ENCODE data around the gene ANKS1A. TPM values are rescaled to one million over a fixed set of nuclear protein-coding genes. Genes with fewer than 3 reads are reported as not detected.
"Not testable (repeated sequence)": the region's sequence is repeated elsewhere in the genome, so short reads cannot be mapped to it uniquely, and the experiment has no call there.

The ANKS1A gene
- total RNA-seq, 1 experiment from 2014 or later = 26.5 TPM

- no peaks in the 10 kb centered on the region for H3K27me3 Mint-ChIP-seq (ENCODE audit: low read depth)
- Histone ChIP-seq H3K79me1 (ENCODE audit: insufficient read depth, low read depth, low read length, poor library complexity, severe bottlenecking) (no peaks in the 10 kb centered on the region), H2AFZ (ENCODE audit: low read length) (no peak overlapping the region), H4K20me1 (ENCODE audit: control insufficient read depth, insufficient read depth, insufficient read length) (no peaks in the 10 kb centered on the region), H3K4ac (ENCODE audit: low read depth, low read length) (no peak overlapping the region), H3K56ac (ENCODE audit: insufficient read length, low read depth, low read length) (no peak overlapping the region), H2BK12ac (ENCODE audit: insufficient read length, low read depth, low read length) (no peak overlapping the region), H3K18ac (ENCODE audit: insufficient read length, low read depth, low read length) (no peak overlapping the region), H2BK120ac (ENCODE audit: low read depth, low read length, poor library complexity, severe bottlenecking) (no peak overlapping the region), H2AK5ac (ENCODE audit: insufficient read length, low read length) (no peak overlapping the region), H3K23me2 (ENCODE audit: insufficient read length, low read depth, low read length, poor library complexity, severe bottlenecking) (no peaks in the 10 kb centered on the region), H3K79me2 (ENCODE audit: insufficient read depth, low read length) (no peaks in the 10 kb centered on the region), H4K5ac (ENCODE audit: insufficient read length, low read depth, low read length) (no peak overlapping the region), H3T11ph (ENCODE audit: low read length) (no peak overlapping the region), H3K4me1 (ENCODE audit: insufficient read depth, low read length) (no peaks in the 10 kb centered on the region), H3K14ac (ENCODE audit: insufficient read depth, low read length) (no peak overlapping the region), H3K23ac (ENCODE audit: insufficient read length, low read depth, low read length) (no peak overlapping the region), H3K27me3 (ENCODE audit: insufficient read depth, low read length) (no peaks in the 10 kb centered on the region), H2BK15ac (ENCODE audit: low read depth, low read length) (no peak overlapping the region), H2BK20ac (ENCODE audit: low read depth, low read length, poor library complexity, severe bottlenecking) (no peak overlapping the region), H2BK5ac (ENCODE audit: insufficient read length, low read length) (no peak overlapping the region), H4K91ac (ENCODE audit: insufficient read length, low read depth, low read length) (no peak overlapping the region), H3K27ac (ENCODE audit: insufficient read length, low read depth, low read length) (no peak overlapping the region), H3K9me3 (ENCODE audit: control insufficient read depth, low read depth, low read length) (no peaks in the 10 kb centered on the region), H3K9ac (ENCODE audit: extremely low read depth, insufficient read length, low read length) (no peak overlapping the region), H4K8ac (replicated peaks; ENCODE audit: insufficient read length, low read depth, low read length) (no peak overlapping the region), H3K4me2 (ENCODE audit: insufficient read depth, insufficient read length, low read length) (no peak overlapping the region)
- no peaks in the 10 kb centered on the region for H3K36me3 Mint-ChIP-seq (ENCODE audit: insufficient read depth in 1 of 3, low read depth in 3 of 3)
- DNase-seq = no peak
- no CpG with 5 or more reads among the region's 4 CpGs for WGBS (ENCODE audit: extremely low coverage, insufficient read length, low lambda C conversion rate)
- H3K4me3 Mint-ChIP-seq = no peak overlapping the region
- H3K9me3 Mint-ChIP-seq = no peaks in the 10 kb centered on the region
- TF ChIP-seq, protein P1, sequence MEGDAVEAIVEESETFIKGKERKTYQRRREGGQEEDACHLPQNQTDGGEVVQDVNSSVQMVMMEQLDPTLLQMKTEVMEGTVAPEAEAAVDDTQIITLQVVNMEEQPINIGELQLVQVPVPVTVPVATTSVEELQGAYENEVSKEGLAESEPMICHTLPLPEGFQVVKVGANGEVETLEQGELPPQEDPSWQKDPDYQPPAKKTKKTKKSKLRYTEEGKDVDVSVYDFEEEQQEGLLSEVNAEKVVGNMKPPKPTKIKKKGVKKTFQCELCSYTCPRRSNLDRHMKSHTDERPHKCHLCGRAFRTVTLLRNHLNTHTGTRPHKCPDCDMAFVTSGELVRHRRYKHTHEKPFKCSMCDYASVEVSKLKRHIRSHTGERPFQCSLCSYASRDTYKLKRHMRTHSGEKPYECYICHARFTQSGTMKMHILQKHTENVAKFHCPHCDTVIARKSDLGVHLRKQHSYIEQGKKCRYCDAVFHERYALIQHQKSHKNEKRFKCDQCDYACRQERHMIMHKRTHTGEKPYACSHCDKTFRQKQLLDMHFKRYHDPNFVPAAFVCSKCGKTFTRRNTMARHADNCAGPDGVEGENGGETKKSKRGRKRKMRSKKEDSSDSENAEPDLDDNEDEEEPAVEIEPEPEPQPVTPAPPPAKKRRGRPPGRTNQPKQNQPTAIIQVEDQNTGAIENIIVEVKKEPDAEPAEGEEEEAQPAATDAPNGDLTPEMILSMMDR (conservative IDR thresholded peaks at IDR 0.05) = no peak
- H3K27ac Mint-ChIP-seq = no peak overlapping the region
- peaks cover 3 to 9% of the 10 kb centered on the region in 2 experiments for H3K4me1 Mint-ChIP-seq
These were observed 247.1 kb downstream of the ANKS1A start for GRCh38 chr6:35136185-35136584.

GRCh38 chr6:35138191-35138590 is 249.1 kb downstream of the ANKS1A start:
- H3T11ph ChIP-seq (ENCODE audit: low read length); H3K4me1 Mint-ChIP-seq; H3K27ac ChIP-seq (ENCODE audit: insufficient read length, low read depth, low read length); H4K8ac ChIP-seq (replicated peaks; ENCODE audit: insufficient read length, low read depth, low read length); H3K9me3 ChIP-seq (ENCODE audit: control insufficient read depth, low read depth, low read length); H2AFZ ChIP-seq (ENCODE audit: low read length); H3K9ac ChIP-seq (ENCODE audit: extremely low read depth, insufficient read length, low read length); H3K23me2 ChIP-seq (ENCODE audit: insufficient read length, low read depth, low read length, poor library complexity, severe bottlenecking); H4K20me1 ChIP-seq (ENCODE audit: control insufficient read depth, insufficient read depth, insufficient read length); H3K27me3 Mint-ChIP-seq (ENCODE audit: low read depth); H2BK20ac ChIP-seq (ENCODE audit: low read depth, low read length, poor library complexity, severe bottlenecking); H3K23ac ChIP-seq (ENCODE audit: insufficient read length, low read depth, low read length); H3K27ac Mint-ChIP-seq; H3K4me3 Mint-ChIP-seq; H2BK12ac ChIP-seq (ENCODE audit: insufficient read length, low read depth, low read length); H2BK5ac ChIP-seq (ENCODE audit: insufficient read length, low read length); H3K18ac ChIP-seq (ENCODE audit: insufficient read length, low read depth, low read length); H4K5ac ChIP-seq (ENCODE audit: insufficient read length, low read depth, low read length); H3K4me2 ChIP-seq (ENCODE audit: insufficient read depth, insufficient read length, low read length); H2BK15ac ChIP-seq (ENCODE audit: low read depth, low read length); H2BK120ac ChIP-seq (ENCODE audit: low read depth, low read length, poor library complexity, severe bottlenecking); H3K4ac ChIP-seq (ENCODE audit: low read depth, low read length); H3K4me1 ChIP-seq (ENCODE audit: insufficient read depth, low read length); H3K36me3 Mint-ChIP-seq (ENCODE audit: insufficient read depth in 1 of 3, low read depth in 3 of 3); H3K14ac ChIP-seq (ENCODE audit: insufficient read depth, low read length); DNase-seq; H3K79me2 ChIP-seq (ENCODE audit: insufficient read depth, low read length); H3K27me3 ChIP-seq (ENCODE audit: insufficient read depth, low read length); H2AK5ac ChIP-seq (ENCODE audit: insufficient read length, low read length); H4K91ac ChIP-seq (ENCODE audit: insufficient read length, low read depth, low read length); H3K79me1 ChIP-seq (ENCODE audit: insufficient read depth, low read depth, low read length, poor library complexity, severe bottlenecking); H3K9me3 Mint-ChIP-seq; H3K56ac ChIP-seq (ENCODE audit: insufficient read length, low read depth, low read length): not testable (repeated sequence)
- WGBS (ENCODE audit: extremely low coverage, insufficient read length, low lambda C conversion rate) = no CpG with 5 or more reads among the region's 3 CpGs

All from H9 (cell line).